Panc1 (cell line): ENCODE measurements around the gene S1PR2. TPM values are rescaled to one million over a fixed set of nuclear protein-coding genes. Genes with fewer than 3 reads are reported as not detected.
"Not testable (repeated sequence)": the region's sequence is repeated elsewhere in the genome, so short reads cannot be mapped to it uniquely, and the experiment has no call there.

ENCODE experiments used
- ATAC-seq: fragments of 200-7000 bp; cut with Tn5 transposase; 2 replicates; pipeline ENCODE4 v1.9.1; 2020; ENCODE audit warnings: mild to moderate bottlenecking, moderate library complexity
- BruUV-seq: library from RNA; stranded (reverse); fragments of 400-500 nt; replicated peaks from 2 replicates; lab custom pipeline; 2021; lab: Mats Ljungman, UMichigan
- CTCF ChIA-PET: fragments of 300-600 bp; sonication (Branson Sonifier 250); formaldehyde crosslinking; loops from one replicate; lab custom pipeline; 2022; ENCODE audit warnings: antibody characterized with exemption; lab: Charles Lee
- POLR2A ChIA-PET: fragments of 300-600 bp; sonication (Branson Sonifier 250); formaldehyde crosslinking; loops from one replicate; lab custom pipeline; 2022; ENCODE audit warnings: antibody characterized with exemption; lab: Charles Lee
- DNase-seq: peaks from one replicate; pipeline ENCODE4 v3.0.0-alpha.2; 2010; ENCODE audit warnings: low read depth, low spot score
- H3K27ac ChIP-seq: 2 replicates; pipeline ENCODE4 v1.5.1; 2011; ENCODE audit warnings: mild to moderate bottlenecking, low read length, inconsistent platforms
- H3K27me3 ChIP-seq: fragments of 200-500 bp; sonication (Bioruptor generic); 2 replicates; pipeline ENCODE4 v1.6.0; 2014; ENCODE audit warnings: low read length, inconsistent platforms; ENCODE audit not compliant: control insufficient read depth, insufficient read depth
- H3K36me3 ChIP-seq: fragments of 200-500 bp; sonication (Bioruptor generic); 2 replicates; pipeline ENCODE4 v1.5.1; 2014; ENCODE audit warnings: inconsistent platforms, mild to moderate bottlenecking, low read length, moderate library complexity; ENCODE audit not compliant: control insufficient read depth, insufficient read depth
- H3K4me1 ChIP-seq: 2 replicates; pipeline ENCODE4 v1.5.1; 2011; ENCODE audit warnings: inconsistent platforms, mild to moderate bottlenecking, low read length, moderate library complexity; ENCODE audit not compliant: control insufficient read depth, insufficient read depth
- H3K4me3 ChIP-seq, 2 experiments: 2 replicates each; pipeline ENCODE4 v1.5.1; 2011 to 2012; ENCODE audit warnings: low read depth in 2 of 2, low read length in 2 of 2, mild to moderate bottlenecking in 2 of 2, inconsistent platforms in 1 of 2, moderate library complexity in 1 of 2
- H3K9me3 ChIP-seq: fragments of 200-500 bp; sonication (Bioruptor generic); 2 replicates; pipeline ENCODE4 v1.5.1; 2014; ENCODE audit warnings: low read depth, mild to moderate bottlenecking, inconsistent platforms, low read length, moderate library complexity; ENCODE audit not compliant: control insufficient read depth, insufficient read depth
- CTCF ChIP-seq: fragments of 450-650 bp; IDR thresholded peaks from 2 replicates; pipeline ENCODE4 v1.5.1; 2017; ENCODE audit warnings: mild to moderate bottlenecking
- POLR2AphosphoS5 ChIP-seq: IDR thresholded peaks from 2 replicates; pipeline ENCODE4 v1.6.1; 2012; ENCODE audit warnings: mild to moderate bottlenecking, low read depth, low read length, moderate library complexity
- REST ChIP-seq, 2 experiments: IDR thresholded peaks; 2 replicates each; pipeline ENCODE4 v1.6.1; 2011 to 2012; ENCODE audit warnings: low read depth in 2 of 2, control low read depth in 1 of 2, low read length in 1 of 2, mild to moderate bottlenecking in 1 of 2, moderate library complexity in 1 of 2; ENCODE audit not compliant: insufficient read depth in 1 of 2
- SIN3A ChIP-seq: IDR thresholded peaks from 2 replicates; pipeline ENCODE4 v1.6.1; 2012; ENCODE audit warnings: low read depth, mild to moderate bottlenecking, low read length, moderate library complexity, borderline replicate concordance; ENCODE audit not compliant: insufficient read depth
- TCF7L2 ChIP-seq: IDR thresholded peaks from 2 replicates; pipeline ENCODE4 v1.6.1; 2011; ENCODE audit warnings: mild to moderate bottlenecking, low read depth, low read length, inconsistent platforms
- in situ Hi-C: cut with HindIII; loops from 2 replicates; pipeline ENCODE4 v1.10.0; 2016; ENCODE audit warnings: low sequenced_read_pairs, low pct_unique_long_range_greater_than_20kb
- intact Hi-C: fragments of 100-400 bp; cut with micrococcal nuclease; formaldehyde crosslinking; loops from one replicate; pipeline ENCODE4 v1.10.0; 2022; ENCODE audit not compliant: unreplicated experiment
- total RNA-seq: library from RNA; stranded (reverse); gene quantifications from one replicate; pipeline ENCODE4 v1.2.1, GENCODE V29; 2021; ENCODE audit not compliant: unreplicated experiment

Gene S1PR2
- total RNA-seq, 1 experiment from 2014 or later = 2.9 TPM

GRCh38 chr19:10203686-10204085 is 27.4 kb downstream of the S1PR2 start:
- POLR2A ChIA-PET = no interaction called here
- in situ Hi-C loops (no loop called here), intact Hi-C loops (no loop called here)
- no peak for ATAC-seq
- no peak overlapping the region for H3K27ac ChIP-seq
- H3K4me1 ChIP-seq = no peaks in the 10 kb centered on the region
- CTCF ChIA-PET = no interaction called here
- H3K27me3 ChIP-seq = no peaks in the 10 kb centered on the region
- no peak for DNase-seq
- TF ChIP-seq CTCF (no peak), TCF7L2 (no peak), REST (IDR thresholded peaks at IDR 0.05; ENCODE audit: insufficient read depth in 1 of 2, low read depth in 2 of 2, low read length in 1 of 2) (no peak), SIN3A (no peak), POLR2AphosphoS5 (no peak)
- no TSS peak for BruUV-seq
- no peaks in the 10 kb centered on the region for H3K36me3 ChIP-seq
- no peak overlapping the region for H3K4me3 ChIP-seq
- no peaks in the 10 kb centered on the region for H3K9me3 ChIP-seq

- no peaks in the 10 kb centered on the region for H3K4me1 ChIP-seq
- intact Hi-C loops (no loop called here), in situ Hi-C loops (no loop called here)
- ChIA-PET POLR2A (no interaction called here), CTCF (interaction anchor here (0.6 kb wide), 1 partner anchor 38 kb away, joined by 7 read pairs; no protein-coding TSS in a partner anchor)
- no peak overlapping the region for H3K27ac ChIP-seq
- TF ChIP-seq POLR2AphosphoS5 = no peak
- no peak for TF ChIP-seq TCF7L2
- TF ChIP-seq CTCF = no peak
- no peak for TF ChIP-seq REST (IDR thresholded peaks at IDR 0.05; ENCODE audit: insufficient read depth in 1 of 2, low read depth in 2 of 2, low read length in 1 of 2)
- TF ChIP-seq SIN3A = no peak
- BruUV-seq = no TSS peak
- no peak for DNase-seq
- ATAC-seq = no peak
- H3K4me3 ChIP-seq = no peak overlapping the region
- no peaks in the 10 kb centered on the region for H3K27me3 ChIP-seq
- no peaks in the 10 kb centered on the region for H3K36me3 ChIP-seq
- no peaks in the 10 kb centered on the region for H3K9me3 ChIP-seq
Observed at GRCh38 chr19:10201176-10201575, 30.0 kb downstream of the S1PR2 start.

DNA sequence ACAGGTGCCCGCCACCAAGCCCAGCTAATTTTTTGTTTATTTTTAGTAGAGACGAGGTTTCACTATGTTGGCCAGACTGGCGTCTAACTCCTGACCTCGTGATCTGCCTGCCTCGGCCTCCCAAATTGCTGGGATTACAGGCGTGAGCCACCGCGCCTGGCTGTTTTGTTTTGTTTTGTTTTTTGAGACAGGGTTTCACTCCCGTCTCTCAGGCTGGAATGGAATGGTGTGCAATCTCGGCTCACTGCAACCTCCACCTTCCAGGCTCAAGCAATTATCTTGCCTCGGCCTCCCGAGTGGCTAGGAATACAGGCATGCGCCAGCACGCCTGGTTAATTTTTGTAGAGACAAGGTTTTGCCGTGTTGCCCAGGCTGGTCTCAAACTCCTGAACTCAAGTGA is 31.0 kb downstream of the S1PR2 start:
- ATAC-seq, H3K9me3 ChIP-seq, in situ Hi-C loops, H3K4me1 ChIP-seq, BruUV-seq, CTCF ChIA-PET, H3K4me3 ChIP-seq, DNase-seq, H3K36me3 ChIP-seq, intact Hi-C loops, H3K27me3 ChIP-seq, H3K27ac ChIP-seq: not testable (repeated sequence)
- POLR2A ChIA-PET = interaction anchor here (0.6 kb wide), 1 partner anchor 10 kb away, joined by 12 read pairs; no protein-coding TSS in a partner anchor
